ENCODE measurements around the gene RRAGC. TPM values are rescaled to one million over a fixed set of nuclear protein-coding genes. Genes with fewer than 3 reads are reported as not detected.
"Not testable (repeated sequence)": the region's sequence is repeated elsewhere in the genome, so short reads cannot be mapped to it uniquely, and the experiment has no call there.

RRAGC gene
- polyA plus RNA-seq, 1 donor from 2014 or later = 23.6 TPM

DNA sequence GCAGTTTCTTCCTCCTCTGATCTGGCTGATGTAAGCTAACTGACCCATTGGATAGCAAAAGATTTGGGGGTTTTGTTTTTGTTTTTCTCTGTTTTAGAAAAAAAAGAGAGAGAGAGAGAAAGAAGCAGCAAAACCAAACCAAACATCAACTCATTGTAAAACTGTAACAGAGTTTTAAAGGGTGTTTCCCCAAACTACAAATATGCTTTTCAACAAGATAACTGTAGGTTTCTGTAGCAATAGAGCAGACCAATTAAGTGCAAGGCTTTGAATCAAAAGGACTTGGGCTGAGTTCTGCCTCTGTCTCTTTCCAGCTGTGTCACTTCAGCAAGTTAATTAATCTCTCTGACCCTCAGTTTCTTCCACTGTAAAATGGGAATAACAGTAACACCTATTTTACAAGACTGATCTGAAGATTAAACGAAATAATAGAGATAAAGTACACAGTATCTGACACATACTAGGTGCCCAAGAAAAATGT is 44.5 kb downstream of the RRAGC start:
- H4K20me1 ChIP-seq (ENCODE audit: insufficient read depth) = no peaks in the 10 kb centered on the region
- H3K9me2 ChIP-seq (ENCODE audit: insufficient read depth, low read length) = no peaks in the 10 kb centered on the region
- no peak overlapping the region for H3K4me3 ChIP-seq (ENCODE audit: low read length)
- no peaks in the 10 kb centered on the region for H3K79me2 ChIP-seq (replicated peaks; ENCODE audit: insufficient read depth, low read length)
- no peak overlapping the region for H2AFZ ChIP-seq (ENCODE audit: low read depth, low read length)
- H3K9ac ChIP-seq (ENCODE audit: low read length) = no peak overlapping the region
- no peak overlapping the region for H3K4me2 ChIP-seq (ENCODE audit: low read length)
- no peaks in the 10 kb centered on the region for H3F3A ChIP-seq (ENCODE audit: insufficient read depth, low read length, poor library complexity, severe bottlenecking)
- TF ChIP-seq TAF1 (IDR thresholded peaks at IDR 0.05; ENCODE audit: low read depth) (no peak), POLR2AphosphoS5 (IDR thresholded peaks at IDR 0.05) (no peak), RAD21 (conservative IDR thresholded peaks at IDR 0.05) (no peak)
- no peak overlapping the region for H3K27ac ChIP-seq (ENCODE audit: low read length)
- no peaks in the 10 kb centered on the region for H3K9me3 ChIP-seq (ENCODE audit: low read length)
- H3K36me3 ChIP-seq (ENCODE audit: insufficient read depth, low read length) = no peaks in the 10 kb centered on the region
- H3K27me3 ChIP-seq (ENCODE audit: insufficient read depth, low read depth, low read length) = peaks cover 15% of the 10 kb centered on the region

DNA sequence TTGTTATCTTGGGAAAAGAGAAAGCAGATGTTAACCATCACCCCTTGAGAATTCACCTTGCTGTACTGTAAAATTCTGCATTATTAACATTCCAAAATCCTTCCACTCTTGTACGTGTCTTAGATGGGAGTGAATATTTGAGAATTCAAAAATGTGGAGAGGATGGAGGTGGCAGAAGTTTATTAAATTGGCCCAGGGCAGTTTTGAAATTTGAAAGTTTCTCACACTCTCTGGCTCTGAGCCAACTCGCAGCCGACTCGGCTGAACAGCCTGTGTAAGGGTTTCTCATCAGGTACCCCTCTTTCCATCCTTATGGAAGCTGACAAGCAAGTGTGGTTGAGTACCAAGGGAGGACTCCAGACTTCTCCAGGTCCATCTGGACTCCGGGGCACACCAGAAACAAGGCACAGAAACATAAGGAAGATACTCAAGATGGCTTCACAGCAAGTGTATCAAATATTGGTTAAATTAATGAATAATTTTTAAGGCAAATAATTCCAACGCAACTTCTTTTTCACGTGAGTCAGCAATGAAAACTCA is 45.1 kb downstream of the RRAGC start:
- H2AFZ ChIP-seq (ENCODE audit: low read depth, low read length) = no peak overlapping the region
- H3K9ac ChIP-seq (ENCODE audit: low read length) = no peak overlapping the region
- H3K79me2 ChIP-seq (replicated peaks; ENCODE audit: insufficient read depth, low read length) = no peaks in the 10 kb centered on the region
- H3K4me3 ChIP-seq (ENCODE audit: low read length) = no peak overlapping the region
- no peak overlapping the region for H3K27ac ChIP-seq (ENCODE audit: low read length)
- TF ChIP-seq TAF1 (IDR thresholded peaks at IDR 0.05; ENCODE audit: low read depth) = no peak
- TF ChIP-seq MXI1 (conservative IDR thresholded peaks at IDR 0.05; ENCODE audit: poor library complexity, severe bottlenecking) = no peak
- no peaks in the 10 kb centered on the region for H4K20me1 ChIP-seq (ENCODE audit: insufficient read depth)
- H3K9me2 ChIP-seq (ENCODE audit: insufficient read depth, low read length) = no peaks in the 10 kb centered on the region
- H3K4me2 ChIP-seq (ENCODE audit: low read length) = no peak overlapping the region
- no peaks in the 10 kb centered on the region for H3K36me3 ChIP-seq (ENCODE audit: insufficient read depth, low read length)
- no peaks in the 10 kb centered on the region for H3K9me3 ChIP-seq (ENCODE audit: low read length)
- H3F3A ChIP-seq (ENCODE audit: insufficient read depth, low read length, poor library complexity, severe bottlenecking) = no peaks in the 10 kb centered on the region
- peaks cover 13% of the 10 kb centered on the region for H3K27me3 ChIP-seq (ENCODE audit: insufficient read depth, low read depth, low read length)

DNA sequence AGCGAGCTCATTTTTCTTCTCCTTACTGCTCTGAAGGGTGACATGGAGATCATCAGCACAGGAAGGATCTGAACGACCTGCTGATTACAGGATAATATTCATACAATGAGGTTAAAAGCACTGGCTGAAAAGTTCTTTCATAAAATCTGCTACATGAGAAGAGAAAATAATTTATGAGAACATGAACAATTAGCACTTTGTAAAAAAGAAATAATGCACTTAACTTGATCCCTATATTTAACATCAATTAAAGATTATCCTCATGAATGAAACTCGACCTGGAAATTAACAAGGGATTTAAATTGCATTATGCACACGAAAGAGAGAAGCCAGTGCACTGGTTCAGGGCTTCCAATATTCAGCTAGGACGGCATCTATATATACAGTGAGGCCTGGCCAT is 46.6 kb downstream of the RRAGC start:
- H3K79me2 ChIP-seq (replicated peaks; ENCODE audit: insufficient read depth, low read length) = no peaks in the 10 kb centered on the region
- no peak overlapping the region for H3K4me3 ChIP-seq (ENCODE audit: low read length)
- no peaks in the 10 kb centered on the region for H4K20me1 ChIP-seq (ENCODE audit: insufficient read depth)
- no peaks in the 10 kb centered on the region for H3K27me3 ChIP-seq (ENCODE audit: insufficient read depth, low read depth, low read length)
- no peak overlapping the region for H2AFZ ChIP-seq (ENCODE audit: low read depth, low read length)
- H3K9ac ChIP-seq (ENCODE audit: low read length) = no peak overlapping the region
- TF ChIP-seq SMC3 (conservative IDR thresholded peaks at IDR 0.05; ENCODE audit: poor library complexity) (no peak), RAD21 (conservative IDR thresholded peaks at IDR 0.05) (no peak), POLR2AphosphoS5 (IDR thresholded peaks at IDR 0.05) (no peak)
- TF ChIP-seq, protein P1, sequence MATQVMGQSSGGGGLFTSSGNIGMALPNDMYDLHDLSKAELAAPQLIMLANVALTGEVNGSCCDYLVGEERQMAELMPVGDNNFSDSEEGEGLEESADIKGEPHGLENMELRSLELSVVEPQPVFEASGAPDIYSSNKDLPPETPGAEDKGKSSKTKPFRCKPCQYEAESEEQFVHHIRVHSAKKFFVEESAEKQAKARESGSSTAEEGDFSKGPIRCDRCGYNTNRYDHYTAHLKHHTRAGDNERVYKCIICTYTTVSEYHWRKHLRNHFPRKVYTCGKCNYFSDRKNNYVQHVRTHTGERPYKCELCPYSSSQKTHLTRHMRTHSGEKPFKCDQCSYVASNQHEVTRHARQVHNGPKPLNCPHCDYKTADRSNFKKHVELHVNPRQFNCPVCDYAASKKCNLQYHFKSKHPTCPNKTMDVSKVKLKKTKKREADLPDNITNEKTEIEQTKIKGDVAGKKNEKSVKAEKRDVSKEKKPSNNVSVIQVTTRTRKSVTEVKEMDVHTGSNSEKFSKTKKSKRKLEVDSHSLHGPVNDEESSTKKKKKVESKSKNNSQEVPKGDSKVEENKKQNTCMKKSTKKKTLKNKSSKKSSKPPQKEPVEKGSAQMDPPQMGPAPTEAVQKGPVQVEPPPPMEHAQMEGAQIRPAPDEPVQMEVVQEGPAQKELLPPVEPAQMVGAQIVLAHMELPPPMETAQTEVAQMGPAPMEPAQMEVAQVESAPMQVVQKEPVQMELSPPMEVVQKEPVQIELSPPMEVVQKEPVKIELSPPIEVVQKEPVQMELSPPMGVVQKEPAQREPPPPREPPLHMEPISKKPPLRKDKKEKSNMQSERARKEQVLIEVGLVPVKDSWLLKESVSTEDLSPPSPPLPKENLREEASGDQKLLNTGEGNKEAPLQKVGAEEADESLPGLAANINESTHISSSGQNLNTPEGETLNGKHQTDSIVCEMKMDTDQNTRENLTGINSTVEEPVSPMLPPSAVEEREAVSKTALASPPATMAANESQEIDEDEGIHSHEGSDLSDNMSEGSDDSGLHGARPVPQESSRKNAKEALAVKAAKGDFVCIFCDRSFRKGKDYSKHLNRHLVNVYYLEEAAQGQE (IDR thresholded peaks at IDR 0.05; ENCODE audit: borderline replicate concordance) = no peak
- no peaks in the 10 kb centered on the region for H3F3A ChIP-seq (ENCODE audit: insufficient read depth, low read length, poor library complexity, severe bottlenecking)
- no peak overlapping the region for H3K4me2 ChIP-seq (ENCODE audit: low read length)
- H3K36me3 ChIP-seq (ENCODE audit: insufficient read depth, low read length) = no peaks in the 10 kb centered on the region
- no peaks in the 10 kb centered on the region for H3K9me2 ChIP-seq (ENCODE audit: insufficient read depth, low read length)
- no peaks in the 10 kb centered on the region for H3K9me3 ChIP-seq (ENCODE audit: low read length)
- no peak overlapping the region for H3K27ac ChIP-seq (ENCODE audit: low read length)

DNA sequence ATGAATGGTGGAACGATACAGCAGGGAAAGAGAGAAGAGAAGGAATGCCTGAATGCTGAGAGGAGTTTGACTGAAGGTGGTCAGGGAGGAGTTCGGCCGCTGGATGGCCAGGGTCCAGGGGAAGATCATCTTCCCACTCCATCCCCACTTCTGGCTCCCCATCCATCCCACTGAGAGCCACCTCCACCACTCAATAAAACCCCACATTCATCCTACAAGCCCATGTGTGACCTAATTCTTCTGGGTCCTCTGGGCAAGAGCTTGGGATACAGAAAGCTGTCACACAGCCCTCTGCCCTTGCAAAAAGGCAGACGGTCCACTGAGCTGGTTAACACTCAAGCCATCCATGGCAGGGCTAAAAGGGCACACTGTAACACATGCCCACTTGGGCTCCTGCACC is 48.1 kb downstream of the RRAGC start:
- not testable (repeated sequence) for H3K9me2 ChIP-seq (ENCODE audit: insufficient read depth, low read length); H3K4me3 ChIP-seq (ENCODE audit: low read length); H3K4me2 ChIP-seq (ENCODE audit: low read length); H3K27me3 ChIP-seq (ENCODE audit: insufficient read depth, low read depth, low read length); H3K36me3 ChIP-seq (ENCODE audit: insufficient read depth, low read length); H3F3A ChIP-seq (ENCODE audit: insufficient read depth, low read length, poor library complexity, severe bottlenecking); H2AFZ ChIP-seq (ENCODE audit: low read depth, low read length); H3K9ac ChIP-seq (ENCODE audit: low read length); H3K27ac ChIP-seq (ENCODE audit: low read length); H3K79me2 ChIP-seq (replicated peaks; ENCODE audit: insufficient read depth, low read length); H3K9me3 ChIP-seq (ENCODE audit: low read length); H4K20me1 ChIP-seq (ENCODE audit: insufficient read depth)
